Fibroblast of skin of left biceps (primary cell): Measurements from ENCODE around the gene TM7SF2.
"Not testable (repeated sequence)": the region's sequence is repeated elsewhere in the genome, so short reads cannot be mapped to it uniquely, and the experiment has no call there.

Experiments used
- DNase-seq, 2 experiments: peaks; one replicate each; pipeline ENCODE4 v3.0.0-alpha.2; 2013; ENCODE audit warnings: low read depth in 2 of 2

The TM7SF2 gene

GRCh38 chr11:65115361-65116082 is 3.9 kb downstream of the TM7SF2 start:
- no peak for DNase-seq

DNA sequence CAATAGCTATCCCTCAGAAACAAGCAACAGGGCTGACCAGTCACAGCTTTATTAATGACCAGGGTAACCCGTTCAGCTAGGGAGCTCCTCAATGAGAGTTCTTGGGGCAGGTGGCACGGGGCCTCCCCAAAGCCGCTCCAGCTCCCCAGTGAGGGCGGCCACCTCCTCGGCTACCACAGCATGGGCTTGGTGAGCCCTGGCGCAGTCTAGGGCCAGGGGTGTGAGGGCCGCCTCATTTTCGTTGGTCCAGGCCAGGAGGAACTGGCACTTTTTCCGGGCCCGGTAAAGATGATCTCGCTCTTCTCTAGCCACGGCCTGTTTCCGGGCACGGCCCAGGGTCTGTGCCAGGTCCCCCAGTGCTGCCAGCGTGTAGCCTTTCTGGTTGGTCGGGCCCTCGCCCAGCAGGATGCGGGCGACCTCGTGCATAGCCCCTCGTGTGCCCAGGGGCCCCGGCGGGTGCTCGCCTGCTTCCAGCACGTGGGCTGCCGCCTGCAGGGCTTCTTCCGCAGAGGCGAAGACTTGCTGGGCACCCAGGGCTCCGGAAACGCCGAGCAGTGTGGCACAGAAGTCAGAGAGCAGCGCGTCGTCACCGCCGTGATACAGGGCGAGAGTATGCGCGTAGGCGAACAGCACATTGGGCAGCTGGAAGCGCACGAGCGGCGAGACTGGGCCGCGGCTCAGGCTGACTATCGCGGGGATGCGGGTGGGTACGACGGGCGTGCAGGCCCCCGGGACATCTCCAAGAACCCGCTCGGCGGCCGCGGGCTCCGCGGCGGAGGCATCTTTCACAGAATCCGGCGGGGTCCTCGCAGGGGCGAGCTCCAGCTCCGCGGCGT is 4.9 kb downstream of the TM7SF2 start:
- no peak for DNase-seq

DNA sequence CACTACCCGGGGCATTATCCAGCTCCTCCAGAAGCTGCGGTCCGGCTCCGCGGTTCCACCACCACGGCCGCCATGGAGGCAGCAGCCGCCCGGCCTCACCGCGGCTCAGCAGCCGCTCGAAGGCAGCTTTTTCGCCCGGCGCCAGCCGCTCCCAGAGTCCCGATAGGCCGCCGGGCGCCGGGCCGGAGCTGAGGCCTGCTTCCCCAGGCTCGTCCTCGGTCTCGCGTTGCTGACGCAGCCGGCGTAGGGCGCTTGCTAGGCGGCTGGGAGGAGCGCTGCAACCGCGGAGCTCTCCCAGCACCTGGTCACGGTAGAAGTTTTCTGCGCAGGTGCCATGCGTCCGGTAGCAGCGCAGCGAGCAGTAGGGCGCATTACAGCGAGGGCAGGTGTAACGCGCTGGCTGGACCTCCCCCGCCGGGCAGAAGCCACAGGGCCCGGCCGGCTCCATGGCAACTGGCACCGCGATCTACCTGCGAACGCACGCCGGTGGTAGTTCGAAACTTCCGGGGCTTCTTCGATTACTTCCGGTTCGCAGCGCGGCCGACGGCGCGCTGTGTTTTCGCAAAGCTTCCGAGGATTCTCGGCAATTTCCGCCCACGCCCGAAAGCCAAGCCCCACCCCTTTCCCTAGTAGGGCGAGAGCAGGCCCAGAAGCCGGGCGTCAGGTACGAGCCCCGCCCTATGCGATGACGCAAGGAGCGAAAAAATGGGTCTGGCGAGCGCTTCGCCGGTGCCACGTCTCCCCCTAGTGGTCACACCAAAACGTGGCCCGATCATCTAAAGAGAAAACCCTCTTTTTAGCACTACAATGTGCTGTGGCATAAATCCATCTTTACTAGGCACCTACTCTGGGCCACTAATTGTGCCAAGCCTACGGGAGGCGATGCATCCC is 5.8 kb downstream of the TM7SF2 start, which contains the start of gene ZNHIT2:
ZNHIT2 (minus strand) TSS at position 496 of the 891 bp plus-strand sequence; CDS start at position 448, 48 bp downstream.
- DNase-seq = peak; percentile 94 to 96

GRCh38 chr11:65118097-65118837 is 6.6 kb downstream of the TM7SF2 start:
- no peak for DNase-seq

DNA sequence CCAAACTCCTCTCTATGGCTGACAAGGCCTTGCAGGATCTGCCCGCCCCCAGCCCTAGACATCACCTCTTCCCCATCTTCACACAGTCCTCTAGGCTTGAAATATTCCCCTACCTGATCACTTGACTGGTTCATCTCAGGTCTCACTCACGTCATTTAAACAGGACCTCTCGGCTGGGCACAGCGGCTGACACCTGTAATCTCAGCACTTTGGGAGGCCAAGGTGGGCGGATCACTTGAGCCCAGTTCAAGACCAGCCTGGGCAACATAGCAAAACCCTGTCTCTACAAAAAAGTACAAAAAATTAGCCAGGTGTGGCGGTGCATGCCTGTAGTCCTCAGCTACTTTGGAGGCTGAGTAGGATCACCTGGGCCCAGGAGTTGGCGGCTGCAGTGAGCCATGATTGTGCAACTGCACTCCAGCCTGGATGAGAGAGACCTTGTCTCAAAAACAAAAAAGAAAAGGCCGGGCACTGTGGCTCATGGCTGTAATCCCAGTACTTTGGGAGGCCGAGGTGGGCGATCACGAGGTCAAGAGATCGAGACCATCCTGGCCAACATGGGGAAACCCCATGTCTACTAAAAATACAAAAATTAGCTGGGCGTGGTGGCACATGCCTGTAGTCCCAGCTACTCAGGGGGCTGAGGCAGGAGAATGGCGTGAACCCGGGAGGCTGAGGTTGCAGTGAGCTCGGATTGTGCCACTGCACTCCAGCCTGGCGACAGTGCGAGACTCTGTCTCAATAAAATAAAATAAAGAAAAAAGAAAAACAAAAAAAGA is 7.4 kb downstream of the TM7SF2 start:
- DNase-seq = not testable (repeated sequence)

GRCh38 chr11:65119670-65119995 is 8.0 kb downstream of the TM7SF2 start:
- DNase-seq = no peak

DNA sequence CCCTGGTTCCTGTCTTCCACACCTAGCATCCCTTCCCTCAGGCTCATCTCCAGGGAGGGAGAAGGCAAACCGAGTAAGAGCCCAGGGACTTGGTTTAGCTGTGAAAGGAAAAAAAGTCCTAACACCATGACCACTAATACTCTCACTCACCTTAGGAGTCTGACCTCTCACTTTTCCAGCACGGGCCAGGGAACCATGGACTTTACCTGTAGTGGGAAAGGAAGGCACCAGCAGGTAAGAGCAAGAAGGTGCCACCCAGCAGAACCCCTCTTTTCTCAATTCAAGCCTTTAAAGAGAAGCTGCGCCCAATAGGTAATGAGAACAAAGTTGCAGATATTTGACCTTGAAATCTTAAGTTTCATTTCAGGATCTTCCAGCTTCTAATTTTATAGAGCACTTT is 9.2 kb downstream of the TM7SF2 start:
- no peak for DNase-seq

GRCh38 chr11:65121447-65121864 is 9.8 kb downstream of the TM7SF2 start:
- DNase-seq = no peak

- DNase-seq = peak; percentile 79 to 81
Observed at GRCh38 chr11:65121865-65122696, 10.4 kb downstream of the TM7SF2 start, which contains the start of the genes FAU and MRPL49. Gene FAU (minus strand): TSS chr11:65122134. CDS start chr11:65121813, 321 bp downstream. Gene MRPL49 (plus strand): TSS chr11:65122321. CDS start chr11:65122347, 26 bp downstream.

- DNase-seq = no peak
Observed at GRCh38 chr11:65124480-65125196, 13.0 kb downstream of the TM7SF2 start.

DNA sequence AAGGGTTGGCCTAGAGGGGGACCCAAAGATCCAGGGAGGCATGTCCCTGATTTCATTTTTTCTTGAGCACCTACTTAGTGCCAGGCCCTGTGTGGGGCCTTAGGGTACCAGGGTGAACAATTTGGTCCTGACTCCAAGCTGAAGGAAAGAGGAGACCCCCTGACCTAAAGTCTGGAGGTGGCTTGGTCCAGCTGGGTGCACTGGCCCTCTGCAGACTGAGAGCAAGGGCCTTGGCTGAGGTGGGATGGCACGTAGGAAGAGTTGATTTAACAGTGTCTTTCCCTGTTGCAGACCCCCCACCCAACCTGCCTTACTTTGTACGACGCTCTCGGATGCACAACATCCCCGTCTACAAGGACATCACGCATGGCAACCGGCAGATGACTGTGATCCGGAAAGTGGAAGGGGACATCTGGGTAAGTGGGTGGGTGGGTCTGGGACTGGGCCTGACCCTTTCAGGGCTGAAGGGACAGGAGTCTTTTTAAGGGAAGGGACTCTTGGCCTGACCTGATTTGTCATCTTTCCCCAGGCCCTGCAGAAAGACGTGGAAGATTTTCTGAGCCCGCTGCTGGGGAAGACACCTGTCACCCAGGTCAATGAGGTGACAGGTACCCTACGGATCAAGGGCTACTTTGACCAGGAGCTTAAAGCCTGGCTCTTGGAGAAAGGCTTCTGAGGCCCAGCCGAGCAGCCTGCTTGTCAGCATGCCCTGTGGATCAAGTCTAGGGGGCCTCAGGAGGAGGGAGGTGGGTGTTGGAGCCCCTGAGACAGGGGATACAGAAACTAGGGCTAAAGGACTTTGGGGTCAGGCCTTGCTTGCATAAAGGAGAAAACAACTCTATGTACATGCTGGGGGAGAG is 13.8 kb downstream of the TM7SF2 start:
- DNase-seq = no peak

GRCh38 chr11:65126624-65127274 is 15.1 kb downstream of the TM7SF2 start:
- DNase-seq = no peak

- DNase-seq = no peak
Observed at GRCh38 chr11:65127473-65128181, 16.0 kb downstream of the TM7SF2 start.

GRCh38 chr11:65128182-65129145 is 16.8 kb downstream of the TM7SF2 start:
- no peak for DNase-seq
